Left hindlimb (tissue), 1 donor: ENCODE measurements around the gene BTN1A1.
"Not testable (repeated sequence)": the region's sequence is repeated elsewhere in the genome, so short reads cannot be mapped to it uniquely, and the experiment has no call there.

ENCODE experiments used
- DNase-seq: peaks from one replicate; pipeline ENCODE4 v3.0.0-alpha.2; 2018

BTN1A1 gene

GRCh38 chr6:26500102-26500501 lies at the start of gene BTN1A1:
Gene BTN1A1, plus strand, starts transcription at chr6:26500303. Its CDS starts 984 bp downstream, at chr6:26501287.
- DNase-seq, result no peak

- no peak for DNase-seq
Observed at GRCh38 chr6:26452631-26453235, 47.4 kb upstream of the BTN1A1 start.

- no peak for DNase-seq
Observed at GRCh38 chr6:26454631-26455030, 45.5 kb upstream of the BTN1A1 start.

GRCh38 chr6:26455357-26455970 lies 44.6 kb upstream of the BTN1A1 start:
- no peak for DNase-seq

GRCh38 chr6:26457264-26457805 lies 42.8 kb upstream of the BTN1A1 start:
- peak; percentile 75 for DNase-seq

- DNase-seq, result peak; percentile 87
Observed at GRCh38 chr6:26457806-26458688, 42.1 kb upstream of the BTN1A1 start, which contains the start of gene BTN2A1. Gene BTN2A1, plus strand, starts transcription at chr6:26457955. Its CDS starts 682 bp downstream, at chr6:26458637.

- no peak for DNase-seq
Observed at GRCh38 chr6:26459023-26459810, 40.9 kb upstream of the BTN1A1 start.

GRCh38 chr6:26461353-26461752 lies 38.8 kb upstream of the BTN1A1 start:
- not testable (repeated sequence) for DNase-seq

GRCh38 chr6:26464014-26464413 lies 36.1 kb upstream of the BTN1A1 start:
- DNase-seq, result no peak

- DNase-seq, result no peak
Observed at GRCh38 chr6:26464416-26465131, 35.5 kb upstream of the BTN1A1 start.

GRCh38 chr6:26465776-26466175 lies 34.3 kb upstream of the BTN1A1 start:
- no peak for DNase-seq

GRCh38 chr6:26468829-26469228 lies 31.3 kb upstream of the BTN1A1 start:
- DNase-seq, result no peak

- no peak for DNase-seq
Observed at GRCh38 chr6:26470643-26471042, 29.5 kb upstream of the BTN1A1 start.

GRCh38 chr6:26471970-26472369 lies 28.1 kb upstream of the BTN1A1 start:
- DNase-seq, result no peak

- no peak for DNase-seq
Observed at GRCh38 chr6:26472549-26473290, 27.4 kb upstream of the BTN1A1 start.

- DNase-seq, result no peak
Observed at GRCh38 chr6:26473429-26473757, 26.7 kb upstream of the BTN1A1 start.

GRCh38 chr6:26473758-26474438 lies 26.2 kb upstream of the BTN1A1 start:
- peak; percentile 84 for DNase-seq

GRCh38 chr6:26474439-26474881 lies 25.6 kb upstream of the BTN1A1 start:
- DNase-seq, result no peak

GRCh38 chr6:26475823-26476729 lies 24.0 kb upstream of the BTN1A1 start:
- no peak for DNase-seq
